Measurements from ENCODE around the gene ANXA2R.

The ANXA2R gene

GRCh38 chr5:43006424-43007202 is 33.5 kb downstream of the ANXA2R start:
- TF ChIP-seq CTCF (IDR thresholded peaks at IDR 0.05; ENCODE audit: control insufficient read depth, insufficient read depth, low read depth, low read length, missing control alignments), result no peak
- DNase-seq (ENCODE audit: low read depth), result no peak
- no peak overlapping the region for H3K4me3 ChIP-seq (ENCODE audit: control insufficient read depth, low read depth, low read length)

- H3K4me3 ChIP-seq (ENCODE audit: control insufficient read depth, low read depth, low read length), result no peak overlapping the region
- DNase-seq (ENCODE audit: low read depth), result no peak
- no peak for TF ChIP-seq CTCF (IDR thresholded peaks at IDR 0.05; ENCODE audit: control insufficient read depth, insufficient read depth, low read depth, low read length, missing control alignments)
These were observed 35.1 kb downstream of the ANXA2R start for GRCh38 chr5:43005031-43005430.

GRCh38 chr5:43001748-43002147 is 38.4 kb downstream of the ANXA2R start:
- DNase-seq (ENCODE audit: low read depth), result no peak
- TF ChIP-seq CTCF (IDR thresholded peaks at IDR 0.05; ENCODE audit: control insufficient read depth, insufficient read depth, low read depth, low read length, missing control alignments), result no peak
- no peak overlapping the region for H3K4me3 ChIP-seq (ENCODE audit: control insufficient read depth, low read depth, low read length)

GRCh38 chr5:43000914-43001313 is 39.2 kb downstream of the ANXA2R start:
- no peak for TF ChIP-seq CTCF (IDR thresholded peaks at IDR 0.05; ENCODE audit: control insufficient read depth, insufficient read depth, low read depth, low read length, missing control alignments)
- DNase-seq (ENCODE audit: low read depth), result no peak
- no peak overlapping the region for H3K4me3 ChIP-seq (ENCODE audit: control insufficient read depth, low read depth, low read length)

GRCh38 chr5:43000111-43000840 is 39.8 kb downstream of the ANXA2R start:
- no peak for TF ChIP-seq CTCF (IDR thresholded peaks at IDR 0.05; ENCODE audit: control insufficient read depth, insufficient read depth, low read depth, low read length, missing control alignments)
- peak overlapping the region; percentile 32 for H3K4me3 ChIP-seq (ENCODE audit: control insufficient read depth, low read depth, low read length)
- DNase-seq (ENCODE audit: low read depth), result no peak

GRCh38 chr5:42995360-42995751 is 44.8 kb downstream of the ANXA2R start:
- no peak for DNase-seq (ENCODE audit: low read depth)
- H3K4me3 ChIP-seq (ENCODE audit: control insufficient read depth, low read depth, low read length), result peak overlapping the region; percentile 57
- TF ChIP-seq CTCF (IDR thresholded peaks at IDR 0.05; ENCODE audit: control insufficient read depth, insufficient read depth, low read depth, low read length, missing control alignments), result no peak

All from AG09309 (cell line).